HuH-7.5 (cell line): ENCODE measurements around the gene CELA1.
"Not testable (repeated sequence)": the region's sequence is repeated elsewhere in the genome, so short reads cannot be mapped to it uniquely, and the experiment has no call there.

Experiments used
- DNase-seq: peaks from one replicate; pipeline ENCODE4 v3.0.0; 2011; ENCODE audit warnings: low spot score

Gene CELA1

DNA sequence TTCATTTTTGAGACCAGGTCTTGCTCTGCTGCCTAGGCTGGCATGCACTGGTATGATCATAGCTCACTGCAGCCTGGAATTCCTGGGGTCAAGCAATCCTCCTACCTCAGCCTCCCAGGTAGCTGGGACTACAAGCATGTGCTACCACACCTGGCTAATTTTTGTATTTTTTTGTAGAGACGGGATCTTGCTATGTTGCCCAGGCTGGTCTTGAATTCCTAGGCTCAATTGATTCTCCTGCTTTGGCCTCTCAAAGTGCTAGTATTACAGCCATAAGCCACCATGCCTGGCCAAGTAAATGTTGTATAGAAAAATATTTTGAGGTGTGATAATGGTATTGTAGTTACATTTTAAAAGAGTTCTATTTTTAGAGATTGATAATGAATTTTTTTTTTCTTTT, 35.1 kb downstream of the CELA1 start:
- no peak for DNase-seq

DNA sequence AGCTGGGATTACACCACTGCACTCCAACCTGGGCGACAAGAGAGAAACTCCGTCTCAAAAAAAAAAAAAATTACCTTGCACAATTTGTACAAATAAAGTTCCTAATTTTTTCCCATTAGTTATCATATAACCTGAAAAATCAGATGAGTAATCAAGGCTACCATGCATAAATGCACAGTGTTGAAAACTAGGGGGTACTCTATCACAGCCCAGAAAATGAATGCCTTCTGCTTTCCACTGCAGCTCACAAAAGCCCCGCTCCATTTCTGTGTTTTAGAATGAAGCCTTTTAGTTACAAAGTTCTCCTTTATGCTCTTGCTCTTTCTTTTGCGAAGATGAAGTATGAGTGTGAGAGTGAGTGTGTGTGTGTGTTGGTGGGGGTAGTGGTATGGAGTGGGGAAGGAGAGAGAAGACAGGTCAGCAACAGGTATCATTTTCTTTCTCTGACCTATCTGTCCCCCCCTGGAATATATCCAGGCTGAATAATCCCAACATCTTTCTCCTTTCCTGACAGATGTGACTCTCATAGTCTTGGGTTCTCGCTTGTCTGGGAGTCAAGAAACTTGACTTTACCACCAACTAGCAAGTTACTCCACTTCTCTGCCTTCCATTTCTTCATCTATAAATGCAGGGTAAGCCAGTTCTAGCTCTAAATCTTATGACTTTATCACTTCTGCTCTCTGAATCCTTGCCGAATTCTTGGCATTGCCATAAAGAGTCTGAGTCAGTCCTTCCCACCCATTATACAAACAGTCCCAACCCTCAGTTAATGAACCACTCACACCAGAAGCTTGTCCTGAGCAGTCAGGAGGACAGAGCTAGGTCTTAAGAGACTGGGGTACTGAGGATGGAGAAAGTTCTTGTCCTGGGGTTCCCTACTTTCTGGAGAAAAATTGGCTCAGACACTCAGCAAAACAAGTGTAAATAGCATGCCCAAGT, 38.6 kb downstream of the CELA1 start:
- DNase-seq = no peak

DNA sequence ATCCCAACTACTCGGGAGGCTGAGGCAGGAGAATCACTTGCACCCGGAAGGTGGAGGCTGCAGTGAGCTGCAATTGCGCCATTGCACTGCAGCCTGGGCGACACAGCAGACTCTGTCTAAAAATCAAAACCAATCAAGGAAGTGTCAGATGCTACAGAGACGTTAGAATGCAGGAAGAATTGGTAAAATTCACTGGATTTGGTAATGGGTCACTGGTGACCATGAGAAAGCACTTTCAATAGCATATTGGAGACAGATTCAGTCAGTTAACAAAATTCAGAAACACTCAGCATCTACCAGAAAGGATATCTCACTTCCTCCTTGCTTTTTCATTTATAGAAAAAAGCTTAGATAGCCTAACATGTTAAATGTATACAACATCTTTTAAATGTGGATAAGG, 40.0 kb downstream of the CELA1 start:
- DNase-seq = no peak

DNA sequence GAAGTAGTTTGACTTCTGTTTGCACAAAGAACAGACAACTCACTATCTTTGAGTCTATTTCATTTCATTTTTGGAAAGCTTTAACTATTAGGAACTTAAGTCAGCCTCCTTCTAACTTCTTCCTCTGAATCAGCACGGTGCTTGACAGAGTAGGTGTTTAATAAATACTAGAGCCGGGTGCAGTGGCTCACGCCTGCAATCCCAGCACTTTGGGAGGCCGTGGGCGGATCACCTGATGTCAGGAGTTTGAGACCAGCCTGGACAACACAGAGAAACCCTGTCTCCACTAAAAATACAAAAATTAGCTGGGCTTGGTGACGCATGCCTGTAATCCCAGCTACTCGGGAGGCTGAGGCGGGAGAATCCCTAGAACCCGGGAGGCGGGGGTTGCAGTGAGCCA, 45.7 kb downstream of the CELA1 start:
- DNase-seq = not testable (repeated sequence)

DNA sequence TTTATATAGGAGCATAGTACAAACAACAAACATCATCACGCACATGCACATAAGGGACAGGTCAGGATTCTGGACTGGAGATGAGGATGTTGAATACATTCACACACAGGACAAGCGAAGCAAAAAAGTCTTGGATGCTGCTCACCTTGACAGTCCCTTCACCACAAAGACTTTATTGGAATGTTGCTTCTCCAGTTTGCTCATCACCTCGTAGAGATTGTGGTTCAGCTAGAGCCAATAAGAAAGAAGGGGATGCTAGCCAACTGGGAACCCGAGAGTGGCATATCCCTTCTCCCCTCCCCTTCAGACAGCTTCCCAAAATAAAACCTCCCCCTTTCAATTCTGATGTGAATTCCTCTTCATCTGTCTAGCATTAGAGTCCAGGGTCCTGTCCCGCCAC, 50.8 kb downstream of the CELA1 start:
- no peak for DNase-seq

DNA sequence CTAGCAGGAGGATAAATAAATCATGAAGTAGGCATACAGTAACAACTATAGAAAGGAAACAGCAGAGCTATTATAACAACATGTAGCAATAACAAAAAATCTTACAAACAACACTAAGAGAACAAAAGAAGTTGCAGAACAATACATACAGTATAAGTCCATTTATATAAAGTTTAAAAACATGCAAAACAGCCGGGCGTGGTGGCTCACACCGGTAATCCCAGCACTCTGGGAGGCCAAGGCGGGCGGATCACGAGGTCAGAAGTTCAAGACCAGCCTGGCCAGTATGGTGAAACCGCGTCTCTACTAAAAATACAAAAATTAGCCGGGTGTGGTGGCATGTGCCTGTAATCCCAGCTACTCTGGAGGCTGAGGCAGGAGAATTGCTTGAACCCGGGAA, 52.4 kb downstream of the CELA1 start:
- DNase-seq = not testable (repeated sequence)

DNA sequence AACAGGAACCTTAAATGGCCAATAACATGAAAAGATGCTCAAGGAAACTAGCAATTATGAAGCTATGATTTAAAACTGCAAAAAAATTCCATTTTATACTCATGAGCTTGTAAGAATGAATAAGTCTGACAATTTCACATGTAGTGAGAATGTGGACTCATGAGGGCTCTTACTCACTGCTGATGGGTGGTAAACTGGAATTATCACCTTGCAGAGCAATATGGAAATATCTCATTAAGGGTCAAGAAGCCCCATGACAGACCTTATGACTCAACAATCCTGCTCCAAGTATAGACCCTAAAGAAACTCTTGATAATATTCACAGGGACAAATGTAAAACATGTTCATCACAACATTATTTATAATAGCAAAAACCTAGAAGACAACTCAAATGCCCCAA, 52.8 kb downstream of the CELA1 start:
- no peak for DNase-seq

DNA sequence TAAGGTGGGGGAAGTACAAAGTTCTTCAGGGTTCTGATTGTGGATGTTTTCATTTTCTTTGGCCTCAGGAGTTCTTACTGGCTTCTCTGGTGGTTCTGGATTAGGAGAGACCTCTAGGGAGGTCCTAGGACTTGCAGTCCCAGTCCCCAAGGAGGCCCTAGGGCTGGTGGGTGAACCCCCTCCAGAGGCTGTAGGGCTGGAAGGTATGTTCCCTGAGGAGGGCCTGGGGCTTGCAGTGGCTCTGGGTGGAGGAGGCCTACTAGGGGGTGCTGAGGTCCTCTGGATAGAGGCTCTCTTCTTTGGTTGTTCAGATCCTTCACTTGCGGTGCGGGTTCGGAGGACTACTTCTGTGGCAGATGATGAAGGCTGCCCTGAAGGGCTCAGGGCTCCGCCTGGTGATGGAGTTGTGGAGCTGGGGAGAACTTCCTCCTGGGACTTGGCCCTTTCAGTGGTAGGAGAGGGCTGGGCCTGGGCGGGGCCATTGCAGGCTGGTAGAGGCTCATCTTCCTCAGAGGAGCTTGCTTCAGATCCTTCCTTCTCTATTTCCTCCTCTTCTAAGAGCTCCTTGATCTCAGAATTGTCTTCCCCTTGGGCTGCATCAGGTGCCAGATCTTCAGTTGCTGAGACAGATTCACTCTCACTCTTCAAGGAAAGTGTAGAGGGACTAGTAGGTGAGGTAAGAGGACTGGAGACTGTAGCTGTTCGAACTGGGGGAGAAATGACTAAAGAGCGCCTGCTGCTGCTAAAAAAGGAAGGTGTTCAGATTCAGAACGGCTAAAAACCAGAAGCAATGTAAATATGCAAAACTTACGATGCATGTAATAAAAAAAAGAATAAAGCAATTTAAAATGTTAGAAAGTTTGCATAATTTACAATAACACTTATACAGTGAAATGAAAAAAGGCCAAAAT, 54.6 kb downstream of the CELA1 start:
- peak; percentile 21 for DNase-seq

DNA sequence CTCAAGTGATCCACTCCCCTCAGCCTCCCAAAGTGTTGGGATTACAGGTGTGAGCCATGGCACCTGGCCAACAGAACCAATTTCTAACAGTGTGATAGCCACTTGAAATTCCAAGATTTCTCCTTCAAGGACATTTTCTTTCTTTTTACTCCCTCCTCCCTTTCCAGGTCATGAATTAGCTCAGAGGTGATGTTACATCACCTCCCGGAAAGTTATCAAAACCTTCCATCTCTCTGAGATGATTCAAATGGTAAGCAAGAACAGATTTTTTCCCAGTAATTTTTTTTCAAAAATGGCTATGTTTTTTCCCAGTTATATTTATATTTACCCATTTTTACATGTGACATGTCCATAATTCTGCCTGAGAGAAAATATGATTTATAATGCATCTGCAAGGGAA, 60.6 kb downstream of the CELA1 start:
- DNase-seq = no peak

DNA sequence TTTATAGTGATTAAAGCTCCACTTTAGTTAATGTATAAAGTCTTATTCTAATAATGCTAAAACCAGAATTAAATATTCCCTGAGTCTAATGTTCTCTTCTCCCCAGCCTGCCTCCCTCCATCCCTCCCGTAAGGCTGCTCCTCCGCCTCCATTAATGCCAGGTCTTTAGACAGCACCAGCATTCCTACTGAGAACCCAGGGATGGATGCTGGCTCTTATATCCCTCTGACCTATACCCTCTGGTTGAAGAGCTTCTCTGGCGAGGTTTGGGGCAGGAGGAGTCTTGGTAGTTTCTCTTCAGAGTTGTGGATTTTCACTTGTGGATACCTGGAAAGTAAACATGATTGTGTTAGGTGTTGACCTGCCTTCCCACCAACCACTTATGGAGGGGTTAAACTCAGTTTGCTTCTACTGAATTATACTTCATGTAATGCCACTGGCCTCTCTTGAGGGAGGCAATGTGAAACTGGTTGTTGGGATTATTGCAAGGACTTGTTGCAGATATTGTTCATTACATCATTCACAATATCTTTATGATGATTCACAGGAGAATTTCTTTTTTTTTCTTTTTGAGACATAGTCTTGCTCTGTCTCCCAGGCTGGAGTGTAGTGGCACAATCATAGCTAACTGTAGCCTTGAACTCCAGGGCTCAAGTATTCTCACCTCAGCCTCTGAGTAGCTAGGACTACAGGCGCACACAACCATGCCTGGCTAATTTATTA, 65.1 kb downstream of the CELA1 start:
- no peak for DNase-seq
